ENCODE data around the gene DYNC2I2.

- TF ChIP-seq CTCF (IDR thresholded peaks at IDR 0.05; ENCODE audit: low read depth, low read length, poor library complexity, severe bottlenecking) = no peak
- TF ChIP-seq EZH2phosphoT487 (IDR thresholded peaks at IDR 0.05; ENCODE audit: borderline replicate concordance, low read length) = no peak
These were observed 53.0 kb downstream of the DYNC2I2 start for GRCh38 chr9:128603697-128604096.

Data from DOHH2 (cell line).